ENCODE data around the gene SOX21. TPM values are rescaled to one million over a fixed set of nuclear protein-coding genes. Genes with fewer than 3 reads are reported as not detected.

Gene SOX21
- total RNA-seq, 5 donors from 2014 or later (not counting 1 experiment from before 2014, with no cell fraction given), result not detected

GRCh38 chr13:94706843-94707399 lies 5.4 kb downstream of the SOX21 start:
- H3K9me3 Mint-ChIP-seq, result no peaks in the 10 kb centered on the region
- peak overlapping the region in 1 of 3 donors; percentile 56 for H3K4me3 Mint-ChIP-seq
- no peaks in the 10 kb centered on the region for H3K9me3 ChIP-seq
- DNase-seq, result no peak
- H3K27me3 Mint-ChIP-seq, result peaks cover 72 to 80% of the 10 kb centered on the region in 2 donors
- H3K27me3 ChIP-seq (replicated peaks in 1 of 2; ENCODE audit: control insufficient read depth in 2 of 2, extremely low read depth in 1 of 2, insufficient read depth in 2 of 2, low read length in 1 of 2), result peaks cover 25 to 70% of the 10 kb centered on the region in 2 experiments
- ChIA-PET CTCF (interaction anchor here in 1 of 2 donors (0.6 kb wide), 1 partner anchor 553 kb away, joined by 3 read pairs; no protein-coding TSS in a partner anchor), POLR2A (no interaction called here)
- H3K4me1 Mint-ChIP-seq, result peaks cover 20 to 24% (median 24%) of the 10 kb centered on the region in 3 donors
- peak overlapping the region in 1 of 2 donors; percentile 20 for H3K4me3 ChIP-seq (ENCODE audit: control insufficient read depth in 1 of 2, extremely low read depth in 1 of 2, low read length in 1 of 2)
- H3K36me3 ChIP-seq (ENCODE audit: control insufficient read depth in 2 of 2, extremely low read depth in 1 of 2, insufficient read depth in 1 of 2, low read length in 1 of 2), result no peaks in the 10 kb centered on the region
- H3K36me3 Mint-ChIP-seq, result peaks cover 3% of the 10 kb centered on the region
- H3K27ac ChIP-seq (ENCODE audit: low read length), result no peak overlapping the region
- 27% methylated on average over 3 of the region's 15 CpGs for WGBS (ENCODE audit: insufficient coverage)
- no peak overlapping the region for H3K27ac Mint-ChIP-seq
- H3K4me1 ChIP-seq (ENCODE audit: control insufficient read depth in 1 of 2, extremely low read depth in 1 of 2, insufficient read depth in 2 of 2, low read length in 2 of 2), result peaks cover 2 to 25% of the 10 kb centered on the region in 2 experiments
- ATAC-seq (replicated peaks in 1 of 4), result no peak

DNA sequence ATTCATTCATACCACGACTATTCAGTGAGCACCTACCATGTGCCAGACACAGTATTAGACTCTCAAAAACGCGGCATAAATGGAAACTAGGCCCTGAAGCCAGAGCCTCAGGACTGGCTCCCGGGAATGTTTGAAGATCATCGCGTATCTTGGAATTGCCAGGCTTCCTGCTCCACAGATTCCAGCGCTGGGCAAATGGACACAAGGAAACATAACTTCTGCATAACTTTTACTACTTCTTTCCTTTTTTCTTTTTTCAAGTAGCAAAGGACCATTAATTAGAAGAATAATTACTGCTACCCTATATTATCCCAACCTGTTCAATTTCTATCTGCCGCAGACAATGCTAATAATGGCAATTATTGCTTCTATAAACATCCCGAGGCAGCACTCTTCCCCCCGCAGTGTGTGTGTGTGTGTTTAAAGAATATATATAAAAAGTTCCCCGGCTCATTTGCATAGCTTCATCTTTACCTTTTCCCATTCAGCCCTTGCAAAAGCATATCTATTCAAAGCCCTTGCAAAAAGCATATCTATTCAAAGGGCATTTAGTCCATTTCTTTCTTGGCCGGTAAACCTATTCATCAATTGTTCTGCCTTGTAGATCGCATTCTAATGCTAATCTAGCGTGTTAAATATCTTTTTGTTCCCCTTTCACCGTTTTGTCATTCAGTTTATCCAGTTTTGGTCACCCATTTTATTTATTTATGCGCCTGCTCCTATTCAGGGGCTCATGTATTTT lies 6.1 kb downstream of the SOX21 start:
- Histone ChIP-seq H3K9me3 (no peaks in the 10 kb centered on the region), H3K27ac (ENCODE audit: low read length) (no peak overlapping the region), H3K36me3 (ENCODE audit: control insufficient read depth in 2 of 2, extremely low read depth in 1 of 2, insufficient read depth in 1 of 2, low read length in 1 of 2) (no peaks in the 10 kb centered on the region), H3K4me3 (ENCODE audit: control insufficient read depth in 1 of 2, extremely low read depth in 1 of 2, low read length in 1 of 2) (no peak overlapping the region), H3K27me3 (replicated peaks in 1 of 2; ENCODE audit: control insufficient read depth in 2 of 2, extremely low read depth in 1 of 2, insufficient read depth in 2 of 2, low read length in 1 of 2) (peaks cover 26 to 72% of the 10 kb centered on the region in 2 experiments), H3K4me1 (ENCODE audit: control insufficient read depth in 1 of 2, extremely low read depth in 1 of 2, insufficient read depth in 2 of 2, low read length in 2 of 2) (peaks cover 0 to 21% of the 10 kb centered on the region in 2 experiments)
- no peak overlapping the region for H3K4me3 Mint-ChIP-seq
- H3K27me3 Mint-ChIP-seq, result peaks cover 77 to 87% of the 10 kb centered on the region in 2 donors
- H3K27ac Mint-ChIP-seq, result no peak overlapping the region
- ATAC-seq (replicated peaks in 1 of 4) (no peak), DNase-seq (no peak)
- peaks cover 20 to 24% (median 24%) of the 10 kb centered on the region in 3 donors for H3K4me1 Mint-ChIP-seq
- H3K36me3 Mint-ChIP-seq, result peaks cover 3% of the 10 kb centered on the region
- 22% methylated on average over 9 of the region's 16 CpGs for whole genome bisulfite sequencing (ENCODE audit: insufficient coverage)
- CTCF ChIA-PET, result interaction anchor here in 1 of 2 donors (0.6 kb wide), 1 partner anchor 553 kb away, joined by 3 read pairs; no protein-coding TSS in a partner anchor
- H3K9me3 Mint-ChIP-seq, result no peaks in the 10 kb centered on the region
- POLR2A ChIA-PET, result no interaction called here

DNA sequence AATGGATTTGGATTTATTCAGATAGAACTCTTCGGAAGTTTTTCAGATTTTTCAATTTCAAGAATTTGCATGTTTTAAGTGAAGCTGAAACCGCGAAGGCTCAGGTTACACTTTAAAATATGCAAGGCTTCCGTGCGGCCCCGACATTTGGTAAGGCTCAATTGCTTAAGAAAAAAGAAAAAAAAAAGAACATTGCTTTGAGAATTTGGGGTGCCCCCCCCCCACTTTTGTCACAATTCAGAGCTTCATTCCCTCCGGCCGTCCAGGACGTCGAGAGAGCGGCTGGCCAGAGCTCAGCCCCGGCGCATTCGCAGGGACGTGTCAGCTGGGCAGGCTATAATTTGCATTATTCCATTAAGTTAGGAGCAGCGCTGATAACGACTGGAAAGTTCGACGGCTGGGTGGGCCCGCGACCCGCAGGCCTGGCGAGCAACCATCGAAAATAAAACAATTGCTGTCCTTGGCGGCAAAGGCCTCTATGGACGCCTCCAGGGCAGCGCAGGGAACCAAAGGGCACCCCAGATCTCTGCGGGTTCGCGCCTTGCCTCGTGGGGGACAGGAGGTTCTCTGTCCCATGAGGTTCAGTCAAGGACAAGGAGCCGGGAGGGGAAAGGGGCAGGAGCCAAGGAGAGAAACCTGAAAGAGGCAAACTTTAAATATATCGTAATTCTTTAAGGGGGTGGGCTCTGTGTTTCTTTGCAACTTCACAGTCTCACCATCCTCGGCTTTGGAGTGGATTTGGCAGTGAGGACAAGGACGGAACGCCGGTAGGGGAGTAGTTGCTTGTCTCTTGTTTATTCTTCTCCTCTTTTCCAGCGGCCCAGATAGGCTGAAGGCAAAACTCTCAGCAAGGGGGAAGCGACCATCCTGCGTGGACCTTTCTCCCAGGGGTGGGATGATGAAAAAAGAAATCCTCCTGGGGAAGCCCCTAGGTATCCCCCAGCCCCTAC lies 7.0 kb downstream of the SOX21 start:
- Mint-ChIP-seq H3K36me3 (peaks cover 2% of the 10 kb centered on the region), H3K27ac (no peak overlapping the region), H3K27me3 (peaks cover 84 to 92% of the 10 kb centered on the region in 2 donors), H3K4me3 (no peak overlapping the region), H3K9me3 (no peaks in the 10 kb centered on the region), H3K4me1 (peaks cover 13 to 24% (median 19%) of the 10 kb centered on the region in 3 donors)
- Histone ChIP-seq H3K4me3 (ENCODE audit: control insufficient read depth in 1 of 2, extremely low read depth in 1 of 2, low read length in 1 of 2) (peak overlapping the region in 1 of 2 donors; percentile 12), H3K36me3 (ENCODE audit: control insufficient read depth in 2 of 2, extremely low read depth in 1 of 2, insufficient read depth in 1 of 2, low read length in 1 of 2) (no peaks in the 10 kb centered on the region), H3K27ac (ENCODE audit: low read length) (no peak overlapping the region), H3K9me3 (no peaks in the 10 kb centered on the region), H3K27me3 (replicated peaks in 1 of 2; ENCODE audit: control insufficient read depth in 2 of 2, extremely low read depth in 1 of 2, insufficient read depth in 2 of 2, low read length in 1 of 2) (peaks cover 34 to 68% of the 10 kb centered on the region in 2 experiments), H3K4me1 (ENCODE audit: control insufficient read depth in 1 of 2, extremely low read depth in 1 of 2, insufficient read depth in 2 of 2, low read length in 2 of 2) (peaks cover 0 to 16% of the 10 kb centered on the region in 2 experiments)
- CTCF ChIA-PET, result interaction anchor here in 1 of 2 donors (0.5 to 0.6 kb wide), 2 partner anchors 11 to 87 kb away, joined by 6 read pairs; no protein-coding TSS in a partner anchor
- POLR2A ChIA-PET, result interaction anchor here in 1 of 2 donors (0.6 kb wide), 1 partner anchor 744 kb away, joined by 7 read pairs; no protein-coding TSS in a partner anchor
- DNase-seq (no peak), ATAC-seq (replicated peaks in 1 of 4) (no peak)
- WGBS (ENCODE audit: insufficient coverage), result 13% methylated on average over 30 of the region's 40 CpGs

DNA sequence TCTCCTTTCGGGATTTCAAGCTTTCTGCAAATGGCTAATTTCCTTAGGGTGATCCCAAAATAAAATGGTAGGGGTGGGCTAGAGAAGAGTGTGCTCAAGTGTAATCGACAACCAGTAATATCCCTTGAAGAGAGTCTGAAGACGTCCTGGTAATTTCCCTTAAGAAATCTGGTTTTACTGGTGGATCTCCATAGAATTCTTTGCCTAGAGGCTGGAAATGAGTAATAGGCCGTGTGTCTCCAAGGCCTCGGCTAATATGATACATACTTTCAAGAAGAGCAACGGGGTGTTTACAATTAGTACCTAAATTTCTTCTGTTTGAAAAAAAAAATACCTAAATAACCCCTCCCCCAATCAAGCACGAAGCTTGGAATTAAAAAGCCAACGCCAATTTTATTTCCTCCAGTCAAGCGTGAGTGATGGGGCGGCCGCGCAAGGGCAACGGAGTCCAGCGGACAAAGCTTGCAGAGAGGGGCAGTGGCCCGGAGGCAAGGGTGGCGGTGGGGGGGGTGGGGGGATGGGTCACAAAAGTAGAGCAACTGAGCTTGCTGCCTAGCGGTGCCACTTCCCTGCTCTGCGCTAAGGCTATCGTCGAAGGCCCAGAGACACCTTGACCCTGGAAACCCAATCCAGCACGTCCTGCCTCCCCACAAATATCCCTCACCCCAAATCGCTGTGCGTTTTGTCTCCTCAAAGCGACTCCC lies 7.8 kb downstream of the SOX21 start:
- 0% methylated on average over 2 of the region's 24 CpGs for WGBS (ENCODE audit: insufficient coverage)
- Mint-ChIP-seq H3K9me3 (no peaks in the 10 kb centered on the region), H3K4me1 (peaks cover 9 to 24% (median 15%) of the 10 kb centered on the region in 3 donors), H3K27ac (no peak overlapping the region), H3K4me3 (no peak overlapping the region), H3K36me3 (no peaks in the 10 kb centered on the region), H3K27me3 (peaks cover 88 to 96% of the 10 kb centered on the region in 2 donors)
- Histone ChIP-seq H3K9me3 (no peaks in the 10 kb centered on the region), H3K4me3 (ENCODE audit: control insufficient read depth in 1 of 2, extremely low read depth in 1 of 2, low read length in 1 of 2) (no peak overlapping the region), H3K27me3 (replicated peaks in 1 of 2; ENCODE audit: control insufficient read depth in 2 of 2, extremely low read depth in 1 of 2, insufficient read depth in 2 of 2, low read length in 1 of 2) (peaks cover 40 to 73% of the 10 kb centered on the region in 2 experiments), H3K27ac (ENCODE audit: low read length) (no peak overlapping the region), H3K4me1 (ENCODE audit: control insufficient read depth in 1 of 2, extremely low read depth in 1 of 2, insufficient read depth in 2 of 2, low read length in 2 of 2) (peaks cover 0 to 16% of the 10 kb centered on the region in 2 experiments), H3K36me3 (ENCODE audit: control insufficient read depth in 2 of 2, extremely low read depth in 1 of 2, insufficient read depth in 1 of 2, low read length in 1 of 2) (no peaks in the 10 kb centered on the region)
- CTCF ChIA-PET, result no interaction called here
- ATAC-seq (replicated peaks in 1 of 4) (no peak), DNase-seq (no peak)
- POLR2A ChIA-PET, result no interaction called here

GRCh38 chr13:94703721-94704314 lies 8.5 kb downstream of the SOX21 start:
- H3K4me1 ChIP-seq (ENCODE audit: control insufficient read depth in 1 of 2, extremely low read depth in 1 of 2, insufficient read depth in 2 of 2, low read length in 2 of 2), result peaks cover 0 to 16% of the 10 kb centered on the region in 2 experiments
- ATAC-seq (replicated peaks in 1 of 4) (no peak), DNase-seq (no peak)
- POLR2A ChIA-PET, result no interaction called here
- H3K27me3 ChIP-seq (replicated peaks in 1 of 2; ENCODE audit: control insufficient read depth in 2 of 2, extremely low read depth in 1 of 2, insufficient read depth in 2 of 2, low read length in 1 of 2), result peaks cover 41 to 75% of the 10 kb centered on the region in 2 experiments
- Mint-ChIP-seq H3K4me3 (no peak overlapping the region), H3K4me1 (peaks cover 9 to 24% (median 15%) of the 10 kb centered on the region in 3 donors), H3K9me3 (no peaks in the 10 kb centered on the region), H3K36me3 (no peaks in the 10 kb centered on the region), H3K27ac (no peak overlapping the region), H3K27me3 (peaks cover 88 to 94% of the 10 kb centered on the region in 2 donors)
- 8% methylated on average over 21 of the region's 26 CpGs for WGBS (ENCODE audit: insufficient coverage)
- no peak overlapping the region for H3K4me3 ChIP-seq (ENCODE audit: control insufficient read depth in 1 of 2, extremely low read depth in 1 of 2, low read length in 1 of 2)
- no peaks in the 10 kb centered on the region for H3K9me3 ChIP-seq
- CTCF ChIA-PET, result no interaction called here
- H3K27ac ChIP-seq (ENCODE audit: low read length), result no peak overlapping the region
- no peaks in the 10 kb centered on the region for H3K36me3 ChIP-seq (ENCODE audit: control insufficient read depth in 2 of 2, extremely low read depth in 1 of 2, insufficient read depth in 1 of 2, low read length in 1 of 2)

Data from T-cell (primary cell).